Retina (tissue), 1 donor: ENCODE data around the gene CRPPA.
"Not testable (repeated sequence)": the region's sequence is repeated elsewhere in the genome, so short reads cannot be mapped to it uniquely, and the experiment has no call there.

Source experiments
- DNase-seq: peaks from one replicate; pipeline ENCODE4 v3.0.0-alpha.2; 2016

The CRPPA gene

DNA sequence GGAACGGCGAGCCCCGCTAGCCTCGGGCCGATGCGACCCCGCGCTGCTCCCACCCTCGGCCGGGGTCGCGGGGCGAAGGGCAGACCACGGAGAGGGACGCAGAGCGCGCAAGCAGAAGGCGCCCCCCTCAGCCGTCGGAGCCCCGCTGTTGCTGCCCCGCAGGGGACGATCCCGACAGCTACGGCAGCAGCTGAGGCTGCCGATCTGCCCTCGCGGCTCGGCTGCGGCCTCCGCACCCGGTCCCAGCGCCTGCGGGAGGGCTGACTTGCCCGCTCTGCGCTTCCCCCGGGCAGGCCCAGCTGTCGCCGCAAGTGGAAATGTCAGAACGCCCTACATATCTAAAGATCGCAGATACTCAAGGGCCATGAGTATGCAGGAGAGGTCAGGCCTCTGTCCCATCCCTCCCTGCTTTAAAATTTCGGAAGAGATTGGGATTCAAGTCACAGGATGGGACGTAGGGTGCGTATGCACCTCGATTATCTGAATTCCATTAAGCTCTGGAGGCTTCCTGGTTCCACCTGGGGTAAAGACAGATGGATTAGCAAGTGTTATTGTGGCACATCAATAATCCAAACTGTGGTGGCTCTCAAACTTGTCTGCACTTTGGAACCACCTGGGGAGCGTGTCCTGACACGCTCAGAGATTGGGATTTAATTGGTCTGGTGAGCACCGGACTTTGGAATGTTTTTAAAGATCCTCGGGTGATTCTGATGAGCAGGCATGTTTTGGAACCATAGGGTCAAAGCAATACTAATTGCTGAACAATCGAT lies at the start of gene CRPPA:
CRPPA (minus strand) TSS at position 206 of the 770 bp plus-strand sequence. CDS start 216 bp downstream, outside the sequence.
- DNase-seq = peak; percentile 87

DNA sequence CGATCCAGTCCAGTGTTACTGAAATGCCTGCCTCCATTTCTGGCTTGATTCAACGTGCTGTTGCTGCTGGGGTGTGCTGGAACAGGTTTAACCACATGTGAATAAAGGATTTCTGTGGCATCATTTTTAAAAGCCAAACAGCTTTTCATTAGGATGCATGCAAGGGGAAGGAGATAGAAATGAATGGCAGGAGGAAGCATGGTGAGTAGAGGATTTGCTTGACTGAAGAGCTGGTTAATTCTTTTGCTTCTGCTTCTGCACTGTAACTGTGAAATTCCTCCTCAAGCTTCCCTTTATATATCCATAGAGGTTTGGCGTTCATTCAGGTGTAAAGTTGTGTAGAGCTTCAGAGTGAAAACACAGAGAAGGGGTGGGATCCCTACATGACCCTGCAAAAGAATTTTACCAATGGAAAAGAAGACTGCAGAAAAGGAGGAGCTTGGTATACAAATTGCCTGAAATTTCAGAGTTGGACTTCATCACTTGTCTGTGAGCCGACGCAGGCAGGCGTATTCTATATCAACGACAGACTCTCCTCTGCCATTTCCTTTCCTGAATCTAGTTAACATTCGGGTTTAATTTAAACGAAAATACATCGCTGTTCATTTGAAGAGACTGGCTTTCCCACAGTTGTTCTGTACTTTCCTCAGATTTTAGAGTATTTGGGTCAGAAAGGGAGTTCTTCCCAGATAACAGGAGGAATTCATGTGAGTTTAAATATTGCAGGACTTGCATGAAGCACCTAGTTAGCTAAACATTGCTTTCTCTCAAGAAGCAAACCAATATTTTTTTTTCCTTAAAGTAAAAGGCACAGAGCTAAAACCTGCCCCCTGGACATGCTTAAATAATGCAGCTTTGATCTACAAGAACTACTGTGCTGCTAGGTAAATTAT lies 44.4 kb upstream of the CRPPA start, which contains the start of gene SOSTDC1:
SOSTDC1 (minus strand) TSS at position 270 of the 893 bp plus-strand sequence; CDS start at position 200, 70 bp downstream.
- peak; percentile 56 for DNase-seq

DNA sequence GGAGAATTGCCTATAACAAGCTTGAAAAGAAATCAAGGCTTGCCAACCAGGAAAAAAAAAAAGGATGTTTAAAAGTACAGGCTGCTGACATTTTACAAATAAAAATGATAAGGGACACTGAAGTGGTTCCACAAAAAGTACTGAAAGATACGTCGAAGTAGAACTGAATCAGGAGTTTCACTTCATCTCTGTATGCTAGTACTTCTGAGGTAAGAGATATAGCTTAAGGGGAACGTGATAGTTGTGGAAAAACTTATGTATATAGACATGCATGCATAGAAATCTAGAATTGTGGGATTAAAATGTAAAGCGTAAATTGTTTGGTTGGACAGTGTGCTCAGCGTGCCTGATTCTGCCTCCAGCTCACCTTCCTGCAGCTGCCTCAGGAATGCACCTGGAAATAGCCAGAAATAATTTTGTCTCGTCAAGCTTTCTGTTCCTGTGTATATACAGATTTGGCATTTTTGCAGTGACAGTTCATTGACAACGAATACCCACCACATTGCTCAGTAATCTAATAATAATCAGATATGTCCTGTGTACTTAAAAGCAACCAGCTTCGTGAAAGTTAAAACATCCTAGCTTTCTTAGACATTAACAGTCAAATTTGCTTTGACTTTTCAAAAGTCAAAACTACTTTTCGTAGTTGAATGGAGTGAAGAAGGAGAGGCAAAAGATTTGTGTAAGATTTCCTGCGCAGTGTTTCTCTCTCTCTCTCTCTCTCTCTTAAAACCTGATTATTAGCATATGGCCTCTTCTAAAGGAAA lies 42.8 kb upstream of the CRPPA start:
- no peak for DNase-seq

DNA sequence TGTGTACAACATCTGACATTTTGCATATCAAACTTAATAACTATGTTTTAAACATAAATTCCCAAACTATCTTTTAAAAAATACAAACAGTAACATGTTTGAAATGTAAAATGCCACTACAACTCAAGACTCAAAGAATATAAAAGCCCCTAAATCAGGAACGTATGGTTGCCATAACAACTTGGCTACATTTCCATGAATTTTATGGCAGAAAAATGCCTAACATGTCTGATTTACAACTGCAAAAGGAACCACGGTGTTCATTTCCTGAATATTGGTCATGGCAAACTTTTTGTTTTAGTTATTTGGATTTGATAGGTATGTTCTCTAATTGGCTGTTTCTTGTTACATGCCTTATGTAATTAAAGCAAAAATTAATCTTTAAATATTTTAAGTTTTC lies 42.2 kb upstream of the CRPPA start:
- no peak for DNase-seq

DNA sequence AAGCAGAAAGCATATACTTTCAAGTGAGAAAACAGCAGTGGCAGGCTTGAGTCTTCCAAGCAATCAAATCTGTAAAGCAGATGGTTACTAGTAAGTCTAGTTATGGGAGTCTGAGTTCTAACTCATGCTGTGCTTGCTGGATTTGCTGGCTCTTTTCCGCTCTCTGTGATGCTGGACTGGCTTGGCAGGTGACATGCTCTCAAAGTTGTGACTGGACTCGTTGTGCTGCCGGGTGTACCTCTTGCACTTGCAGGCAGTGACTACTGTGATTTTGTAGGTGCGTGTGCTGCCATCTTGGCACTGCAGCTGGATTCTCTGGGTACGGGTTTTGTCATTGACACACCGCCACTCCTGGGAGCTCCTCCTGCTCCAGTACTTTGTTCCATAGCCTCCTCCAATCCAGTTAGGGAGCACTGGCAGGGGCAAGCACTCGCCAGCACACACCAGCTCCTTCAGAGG lies 41.1 kb upstream of the CRPPA start:
- DNase-seq = peak; percentile 17

DNA sequence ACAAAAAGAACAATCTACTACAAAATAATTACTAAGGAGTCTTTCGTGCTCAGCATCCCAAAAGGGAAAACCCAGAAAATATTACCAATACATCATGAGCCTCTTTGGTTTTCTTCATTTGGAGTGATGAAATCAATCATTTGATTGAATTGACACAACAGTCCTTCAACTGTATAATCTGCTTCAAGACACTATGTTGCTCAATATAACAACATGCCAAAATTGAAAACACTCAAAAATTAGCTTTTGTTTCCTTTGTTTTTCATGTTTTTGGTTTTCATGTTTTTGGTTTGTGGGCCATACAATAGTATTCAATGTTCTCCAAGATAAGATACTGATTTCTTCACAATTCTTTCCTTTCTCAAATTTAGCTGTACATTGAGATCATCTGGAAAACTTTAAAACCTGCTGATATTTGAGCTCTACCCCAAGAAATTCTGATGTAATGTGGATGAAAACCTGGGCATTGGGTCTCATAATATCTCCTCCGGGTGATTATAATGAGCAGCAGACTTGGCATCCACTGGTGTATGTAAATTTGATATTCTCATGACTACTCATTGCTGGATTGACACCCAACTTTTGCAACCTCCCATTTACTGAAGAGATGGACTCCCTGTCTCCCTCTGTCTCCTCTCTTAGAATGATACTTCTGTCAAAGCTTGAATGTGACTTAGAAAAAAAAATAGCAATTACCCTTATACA lies 39.6 kb upstream of the CRPPA start:
- DNase-seq = no peak

DNA sequence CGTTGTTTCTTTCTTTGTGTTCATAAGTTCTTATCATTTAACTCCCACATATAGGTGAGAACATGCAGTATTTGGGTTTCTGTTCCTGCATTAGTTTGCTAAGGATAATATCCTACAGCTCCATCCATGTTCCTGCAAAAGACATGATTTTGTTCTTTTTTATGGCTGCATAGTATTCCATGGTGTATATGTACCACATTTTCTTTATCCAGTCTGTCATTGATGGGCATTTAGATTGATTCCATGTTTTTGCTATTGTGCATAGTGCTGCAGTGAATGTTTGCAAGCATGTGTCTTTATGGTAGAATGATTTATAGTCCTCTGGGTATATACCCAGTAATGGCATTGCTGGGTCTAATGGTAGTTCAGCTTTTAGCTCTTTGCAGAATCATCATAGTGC lies 35.0 kb upstream of the CRPPA start:
- DNase-seq = not testable (repeated sequence)

DNA sequence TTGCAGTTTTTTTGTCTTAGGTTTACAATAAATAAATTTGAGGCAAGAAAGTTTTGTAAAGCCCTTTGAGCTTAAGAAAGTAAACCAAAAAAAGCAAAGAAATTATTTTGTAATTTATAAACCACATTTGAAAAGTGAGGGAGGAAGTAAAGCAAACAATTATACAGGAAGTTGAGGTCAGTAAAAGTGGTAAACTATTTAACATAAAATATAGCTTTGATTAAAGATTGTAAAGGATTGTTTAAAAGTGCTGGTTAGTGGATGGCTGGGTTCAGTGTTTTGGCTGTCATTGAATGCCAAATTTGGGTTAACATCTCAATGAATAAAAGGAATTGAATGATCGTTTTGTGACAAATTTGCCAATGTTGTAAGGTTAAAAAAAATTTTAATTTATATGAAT lies 34.3 kb upstream of the CRPPA start:
- DNase-seq = no peak

DNA sequence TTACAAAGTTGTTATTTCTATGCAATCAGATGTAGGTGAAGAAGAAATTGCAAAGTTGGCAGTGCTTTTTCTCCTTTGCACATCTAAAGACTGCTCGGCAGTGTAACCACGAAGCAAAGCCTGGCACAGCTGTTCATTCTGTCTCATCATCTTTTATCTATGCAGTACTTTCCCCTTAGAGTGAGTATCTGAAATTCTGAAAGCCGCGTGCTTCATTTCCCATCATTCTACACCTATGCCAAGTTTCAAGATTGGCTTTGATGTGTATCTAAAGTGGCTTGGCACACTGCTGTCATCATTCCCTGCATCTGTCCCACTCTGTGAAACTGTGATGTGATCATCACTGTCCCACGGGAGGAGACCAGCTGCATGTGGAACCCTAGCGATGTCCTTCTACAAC lies 29.0 kb upstream of the CRPPA start:
- no peak for DNase-seq

DNA sequence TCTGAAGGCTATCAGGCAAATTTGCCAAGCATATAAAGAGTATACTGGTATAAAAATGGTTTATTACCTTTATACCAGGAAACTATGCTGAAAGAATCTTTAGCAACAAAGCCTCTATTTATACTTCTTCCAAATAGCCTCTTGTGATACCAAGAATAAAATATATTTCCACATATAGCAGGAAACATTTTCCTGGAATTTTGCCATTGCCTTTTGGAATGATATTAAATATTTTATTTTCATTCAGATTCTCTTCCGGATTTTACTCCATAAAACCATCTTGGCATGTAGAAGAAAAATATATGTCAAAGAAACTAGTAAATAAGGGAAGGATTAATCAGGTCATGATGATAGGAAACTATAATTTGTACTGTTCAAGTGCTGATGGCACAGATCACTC lies 26.5 kb upstream of the CRPPA start:
- no peak for DNase-seq

DNA sequence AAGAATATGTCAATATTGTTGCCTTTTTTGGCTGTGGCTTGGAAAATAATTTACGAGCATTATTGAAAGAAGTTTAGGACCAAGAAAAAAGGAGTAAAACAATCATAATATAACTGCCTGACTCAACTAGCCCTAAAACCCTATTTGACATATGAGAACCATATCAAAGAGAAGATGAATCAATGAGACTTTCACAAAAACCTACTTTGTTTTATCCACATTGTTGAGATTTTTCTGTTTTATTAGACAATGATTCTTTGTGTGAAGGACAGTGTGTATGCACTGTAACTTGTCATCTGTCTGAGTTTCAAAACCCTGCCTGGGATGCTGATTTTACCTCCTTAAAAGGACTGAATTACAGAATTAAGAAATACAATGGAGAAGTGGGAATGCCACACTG lies 25.2 kb upstream of the CRPPA start:
- DNase-seq = no peak

DNA sequence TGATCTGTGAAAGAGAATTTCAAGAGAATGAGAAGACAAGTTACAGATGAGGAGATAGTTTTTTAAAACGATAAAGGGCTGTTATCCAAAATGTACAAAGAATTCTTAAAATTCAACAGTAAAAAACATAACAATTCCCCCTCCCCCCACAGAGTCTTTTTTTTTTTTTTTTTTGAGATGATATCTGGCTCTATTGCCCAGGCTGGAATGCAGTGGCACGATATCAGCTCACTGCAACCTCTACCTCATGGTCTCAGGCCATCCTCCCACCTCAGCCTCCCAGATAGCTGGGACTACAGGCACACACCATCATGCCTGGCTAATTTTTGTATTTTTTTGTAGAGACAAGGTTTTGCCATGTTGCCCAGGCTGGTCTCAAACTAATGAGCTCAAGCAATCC lies 22.5 kb upstream of the CRPPA start:
- not testable (repeated sequence) for DNase-seq

DNA sequence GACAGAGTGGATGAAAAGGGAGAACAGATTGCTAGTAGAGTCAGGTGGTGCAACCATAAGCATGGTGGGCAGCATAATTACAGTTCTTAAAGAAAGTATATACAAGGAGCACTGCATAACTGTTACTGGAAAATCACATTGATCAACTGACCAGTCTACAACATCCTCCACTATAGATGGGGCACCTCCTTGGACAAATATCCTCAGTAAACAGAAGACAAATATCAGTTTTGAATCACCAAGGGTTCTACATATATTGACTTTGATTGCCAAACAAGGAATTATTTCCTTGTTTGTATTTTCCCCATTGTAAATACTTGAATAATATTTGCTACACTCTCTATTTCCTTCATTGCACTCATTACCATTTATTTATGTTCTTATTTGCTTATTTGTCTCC lies 17.6 kb upstream of the CRPPA start:
- no peak for DNase-seq

DNA sequence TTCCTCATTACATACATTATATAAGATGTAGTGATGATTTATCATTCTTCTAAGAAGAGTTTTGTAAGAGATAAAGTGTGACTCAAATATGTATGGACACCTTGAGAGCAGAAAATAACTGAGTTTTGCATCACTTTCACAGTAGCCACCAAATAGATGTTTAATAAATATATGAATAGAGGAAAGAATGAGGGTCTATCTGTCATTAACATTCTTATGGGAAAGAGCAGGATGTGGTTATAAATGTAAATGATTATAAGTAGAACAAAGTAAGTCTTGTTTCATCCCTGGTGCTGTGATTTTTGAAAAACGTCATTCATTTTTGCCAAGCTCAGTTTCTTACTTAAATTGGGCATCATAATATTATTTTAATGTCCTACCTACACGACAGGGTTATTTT lies 15.0 kb upstream of the CRPPA start:
- no peak for DNase-seq

DNA sequence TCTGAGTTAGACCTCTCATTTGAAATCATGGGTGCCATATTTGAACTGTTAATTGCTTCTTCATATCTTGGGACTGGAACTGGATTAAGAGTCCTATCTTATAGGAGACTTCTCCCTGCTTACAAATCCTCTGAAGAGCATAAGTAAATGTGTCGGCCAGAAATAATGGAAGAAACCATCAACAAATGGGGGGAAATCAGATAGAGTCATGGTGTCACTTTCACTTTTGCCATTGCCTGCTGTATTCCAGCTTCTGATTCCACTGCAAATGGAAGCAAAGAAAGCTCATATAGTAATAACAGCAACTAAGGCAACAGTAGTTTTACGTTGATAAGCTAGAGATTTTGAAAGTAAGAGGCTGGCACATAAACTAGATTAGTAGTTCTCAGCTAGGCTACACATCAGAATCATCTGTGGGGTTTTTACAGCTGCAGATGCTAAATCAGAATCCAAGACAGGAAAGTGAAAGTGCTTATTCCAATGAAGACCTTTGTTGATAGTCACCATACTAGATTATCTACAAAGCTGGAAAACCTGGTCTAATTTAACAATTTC lies 12.3 kb upstream of the CRPPA start:
- no peak for DNase-seq

DNA sequence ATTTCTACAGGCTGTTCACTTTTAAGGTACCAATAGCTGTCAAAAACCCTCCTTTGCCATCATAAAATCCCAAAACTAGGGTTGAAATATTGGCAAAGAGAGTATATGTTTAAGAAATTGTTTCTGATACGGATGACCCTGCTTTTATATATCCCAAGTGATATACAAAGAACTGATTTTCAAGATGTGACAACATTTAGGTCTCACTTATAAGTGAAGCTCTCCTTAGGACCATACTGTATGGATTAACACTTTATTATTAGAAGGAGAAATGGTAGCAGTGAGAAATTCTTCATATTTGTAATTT lies 11.0 kb upstream of the CRPPA start:
- no peak for DNase-seq

DNA sequence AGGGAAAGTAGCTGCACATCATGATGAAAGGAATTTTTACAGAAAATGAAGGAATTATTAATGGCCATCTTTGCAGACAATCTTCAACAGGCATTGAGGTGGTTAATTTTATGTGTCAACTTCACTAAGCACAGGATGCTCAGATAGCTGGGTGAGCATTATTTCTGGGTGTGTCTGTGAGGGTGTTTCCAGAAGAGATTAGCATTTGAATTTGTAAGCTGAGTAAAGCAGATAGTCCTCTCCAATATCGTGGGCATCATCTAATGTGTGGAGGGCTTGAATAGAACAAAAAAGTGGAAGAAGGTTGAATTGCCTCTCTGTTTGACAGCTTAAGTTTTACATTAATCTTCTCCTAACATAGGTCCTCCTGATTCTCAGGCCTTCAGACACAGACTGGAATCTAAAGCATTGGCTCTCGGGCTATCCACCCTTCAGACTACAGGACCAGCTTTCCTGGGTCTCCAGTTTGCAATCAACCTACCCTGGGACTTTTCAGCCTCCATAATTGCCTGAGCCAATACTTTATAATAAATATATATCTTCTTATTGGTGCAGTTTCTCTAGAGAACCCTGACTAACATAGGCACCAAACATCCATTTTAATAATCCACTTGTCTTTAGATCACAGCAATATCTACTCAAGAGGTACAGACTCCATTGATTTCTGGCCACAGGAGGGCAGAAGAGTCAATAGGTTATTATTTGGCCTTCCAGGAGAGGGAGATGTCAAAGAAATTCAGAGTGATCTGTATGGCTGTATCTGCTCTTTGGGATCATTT lies 10.5 kb upstream of the CRPPA start:
- no peak for DNase-seq

DNA sequence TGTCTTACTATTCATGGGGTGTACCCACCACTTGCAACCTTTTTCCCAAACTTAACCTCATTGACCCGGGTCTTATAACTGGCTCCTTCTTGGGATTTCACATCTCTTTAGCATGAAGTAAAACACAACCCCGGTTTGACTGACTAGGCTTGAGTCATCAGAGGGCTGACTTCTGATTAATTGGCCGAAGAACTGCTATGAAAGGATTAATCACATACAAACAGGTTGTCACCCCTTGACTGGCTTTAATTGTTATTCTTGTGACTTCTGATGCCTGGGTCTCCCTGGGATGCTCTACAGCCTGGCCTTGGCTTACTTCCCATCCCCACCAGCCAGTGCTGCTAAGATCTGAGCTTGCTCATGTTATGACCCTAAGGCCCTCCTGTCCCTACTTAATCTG lies 8.8 kb upstream of the CRPPA start:
- DNase-seq = no peak

DNA sequence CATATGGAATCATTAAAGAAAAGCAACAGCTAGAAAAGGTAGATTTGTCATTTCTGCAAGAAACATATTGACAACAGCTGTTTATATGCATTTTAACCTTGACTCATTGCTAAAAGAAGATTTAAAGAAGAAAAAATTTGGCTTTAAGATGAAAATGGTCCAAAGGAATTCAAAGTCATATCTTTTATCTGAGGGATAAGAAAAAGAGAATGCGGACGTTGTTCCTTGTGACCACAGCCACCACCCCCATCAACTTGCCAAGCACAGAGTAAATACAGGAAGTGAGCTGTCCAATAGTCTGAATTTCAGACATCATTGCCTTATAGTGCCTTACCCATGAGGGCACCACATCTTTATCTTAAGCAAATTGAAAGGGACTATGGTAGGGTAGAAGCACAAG lies 7.3 kb upstream of the CRPPA start:
- no peak for DNase-seq

DNA sequence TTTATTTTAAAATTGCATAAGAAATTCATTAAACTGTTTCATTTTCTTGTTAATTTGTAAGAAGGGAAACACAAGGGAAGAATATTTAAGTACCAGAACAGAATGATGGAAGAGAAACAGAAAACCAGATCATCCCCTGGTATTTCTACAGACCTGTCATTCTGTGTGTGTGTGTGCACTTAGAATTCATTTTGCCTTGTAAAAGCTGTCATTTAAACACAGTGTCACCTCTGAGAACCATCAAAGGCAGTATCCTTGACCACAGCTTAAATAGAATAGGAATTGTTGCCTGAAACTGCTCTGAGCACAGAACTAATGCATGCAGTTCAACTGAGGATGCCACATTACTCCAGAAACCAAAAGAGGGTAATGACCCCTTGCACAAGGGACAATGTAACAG lies 6.8 kb upstream of the CRPPA start:
- DNase-seq = no peak

DNA sequence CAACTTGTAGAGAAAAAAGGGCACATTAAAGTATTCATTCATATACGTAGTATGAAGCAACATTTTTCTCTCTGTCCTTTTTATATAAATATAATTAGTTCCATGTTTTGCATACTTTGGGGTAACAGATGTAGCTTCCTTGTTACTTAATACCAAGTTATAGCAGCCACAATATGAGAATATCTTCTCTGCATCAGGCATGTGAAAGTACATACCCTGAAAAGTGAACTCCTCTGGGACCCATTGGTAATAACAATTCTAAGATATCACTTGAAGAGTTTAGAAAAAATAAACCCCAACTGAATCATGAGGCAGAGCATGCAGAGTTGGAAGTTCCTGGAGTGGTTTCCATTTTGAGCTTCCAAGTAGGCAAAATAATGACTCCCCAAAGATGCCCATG lies 2.4 kb upstream of the CRPPA start:
- no peak for DNase-seq

DNA sequence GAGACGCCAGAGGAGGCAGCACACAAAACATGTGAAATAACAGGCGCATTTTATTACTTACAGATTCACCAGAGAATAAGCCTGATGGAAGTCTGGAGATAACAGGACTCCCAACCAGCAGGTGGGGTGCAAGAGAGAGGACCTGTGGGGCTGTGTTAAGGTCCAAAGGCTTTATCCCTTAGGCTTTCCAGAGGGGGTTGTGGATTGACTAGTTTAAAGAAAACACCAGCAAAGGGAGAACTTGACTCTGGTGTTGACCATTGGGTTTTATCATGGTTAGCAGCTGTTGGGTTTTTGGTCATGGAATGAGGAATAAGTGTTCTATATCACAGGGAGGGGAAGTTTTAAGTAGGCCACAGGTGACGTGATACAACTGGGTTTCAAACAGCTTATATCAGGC lies 1.6 kb upstream of the CRPPA start:
- no peak for DNase-seq
